K562 (cell line): ENCODE data around the gene USH1G. TPM values are rescaled to one million over a fixed set of nuclear protein-coding genes. Genes with fewer than 3 reads are reported as not detected.

ENCODE experiments used
- YY1 ChIP-seq, 3 experiments: IDR thresholded peaks; 2 replicates each; pipeline ENCODE4 v1.6.1; 2011; ENCODE audit warnings: low read length in 2 of 3, mild to moderate bottlenecking in 2 of 3, moderate library complexity in 2 of 3, borderline replicate concordance in 1 of 3, control low read depth in 1 of 3, low read depth in 1 of 3; ENCODE audit not compliant: insufficient read depth in 3 of 3, insufficient replicate concordance in 2 of 3, control insufficient read depth in 1 of 3, insufficient read length in 1 of 3; ENCODE audit errors: extremely low read depth in 1 of 3
- ZBTB40 ChIP-seq, 2 experiments: fragments of 450-650 bp in 1 of 2; sonication (generic) in 1 of 2; formaldehyde crosslinking in 1 of 2; IDR thresholded peaks; 2 replicates each; pipeline versions ENCODE4 v1.7.1 to v1.9.0; 2016 to 2022; ENCODE audit warnings: inconsistent platforms in 1 of 2, mild to moderate bottlenecking in 1 of 2, missing genetic modification reagents in 1 of 2
- polyA plus RNA-seq, 8 experiments: library from polyadenylated mRNA; depleted of rRNA in 4 of 8; stranded (reverse) in 5 of 8; unstranded in 3 of 8; fragments of >200 nt; fragmentation: Nextera tagmentation in 2 of 8; fragmentation: Illumina TruSeq in 1 of 8; extraction: Ambion mirVana in 2 of 8; extraction: Trizol in 1 of 8; gene quantifications; 2 replicates each; pipeline versions ENCODE4 v1.2.1 to v1.2.3, GENCODE V29; 2011 to 2014; ENCODE audit warnings: inconsistent platforms in 1 of 8, missing spikeins in 1 of 8
- total RNA-seq, 7 experiments: library from RNA; depleted of rRNA in 6 of 7; stranded (reverse); fragments of >200 nt in 6 of 7; fragmentation: Illumina TruSeq in 2 of 7; extraction: Trizol in 2 of 7; gene quantifications; 2 replicates each; pipeline versions ENCODE4 v1.2.1 to v1.2.3, GENCODE V29; 2011 to 2021; ENCODE audit warnings: low replicate concordance in 1 of 7

USH1G gene
- total and polyA plus RNA-seq, 9 of the 15 experiments (the other 6 are each of a cell fraction or from before 2014, with no cell fraction given) = 0.22 to 1.00 (median 0.64) TPM; not detected in 2

- TF ChIP-seq ZBTB40 (IDR thresholded peaks at IDR 0.05) = peak; percentile 60
- TF ChIP-seq ZBTB40 (CRISPR knock-in tag; IDR thresholded peaks at IDR 0.05) = no peak
- TF ChIP-seq YY1 (IDR thresholded peaks at IDR 0.05; ENCODE audit: borderline replicate concordance in 1 of 3, control insufficient read depth in 1 of 3, extremely low read depth in 1 of 3, insufficient read depth in 3 of 3, insufficient read length in 1 of 3, insufficient replicate concordance in 2 of 3, low read depth in 1 of 3, low read length in 2 of 3) = peak in 2 of 3 experiments; percentile 34 to 67
Observed at GRCh38 chr17:74872313-74873036, 50.6 kb downstream of the USH1G start, which contains the start of gene FDXR (continued).
